ENCODE data around the gene SOD1. TPM values are rescaled to one million over a fixed set of nuclear protein-coding genes. Genes with fewer than 3 reads are reported as not detected.

SOD1 gene
- total RNA-seq, 2 experiments from 2014 or later = 316 to 328 TPM

DNA sequence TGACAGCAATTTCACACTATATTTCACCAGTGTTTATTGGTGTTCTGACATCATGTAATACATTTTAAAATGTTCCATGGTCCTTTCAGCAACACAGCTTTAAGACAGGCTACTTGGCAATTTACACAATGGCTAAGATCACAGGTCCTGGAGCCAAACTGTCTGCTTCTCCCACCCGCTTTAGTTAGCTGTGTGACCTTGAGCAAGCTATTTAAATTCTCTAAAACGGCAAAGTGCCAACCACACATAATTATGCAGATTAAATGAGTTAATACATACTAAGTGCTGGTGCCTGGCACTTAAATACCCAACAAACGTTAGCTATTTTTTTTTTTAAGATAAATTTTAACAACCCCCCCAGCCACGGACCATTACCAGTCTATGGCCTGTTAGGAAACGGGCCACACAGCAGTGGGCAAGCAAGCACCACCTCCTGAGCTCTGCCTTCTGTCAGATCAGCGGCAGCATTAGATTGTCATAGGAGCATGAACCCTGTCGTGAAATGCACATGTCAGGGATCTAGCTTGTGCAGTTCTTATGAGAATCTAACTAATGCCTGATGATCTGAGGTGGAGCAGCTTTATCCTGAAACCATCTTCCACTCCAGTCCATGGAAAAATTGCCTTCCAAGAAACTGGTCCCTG, 26.9 kb downstream of the SOD1 start:
- Mint-ChIP-seq H3K27me3 (no peaks in the 10 kb centered on the region), H3K4me3 (no peak overlapping the region), H3K9me3 (no peaks in the 10 kb centered on the region), H3K27ac (no peak overlapping the region), H3K4me1 (peaks cover 4% of the 10 kb centered on the region), H3K36me3 (peaks cover 42% of the 10 kb centered on the region)
- no peak for DNase-seq

DNA sequence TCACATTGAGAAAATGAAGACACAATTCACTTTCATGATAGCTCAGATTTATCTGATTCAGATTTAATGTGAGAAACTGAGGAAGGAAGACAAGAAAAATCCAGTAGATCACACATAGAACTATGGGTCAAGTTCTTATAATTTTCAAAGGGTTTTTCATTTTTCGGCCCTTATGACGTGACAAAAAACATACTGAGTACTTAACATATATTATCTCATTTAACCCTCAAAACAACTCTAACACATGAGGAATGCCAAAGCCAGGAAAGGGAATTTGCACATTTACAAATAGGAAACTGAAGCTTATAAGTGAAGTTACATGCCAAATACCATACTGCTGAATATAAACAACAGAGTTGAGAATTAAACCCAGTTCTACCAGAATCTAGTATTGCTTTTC, 27.6 kb downstream of the SOD1 start:
- no peak for DNase-seq
- H3K27ac Mint-ChIP-seq = no peak overlapping the region
- peaks cover 4% of the 10 kb centered on the region for H3K4me1 Mint-ChIP-seq
- no peaks in the 10 kb centered on the region for H3K9me3 Mint-ChIP-seq
- H3K4me3 Mint-ChIP-seq = no peak overlapping the region
- peaks cover 38% of the 10 kb centered on the region for H3K36me3 Mint-ChIP-seq
- no peaks in the 10 kb centered on the region for H3K27me3 Mint-ChIP-seq

GRCh38 chr21:31688603-31689368, 29.3 kb downstream of the SOD1 start:
- no peak for DNase-seq
- peaks cover 34% of the 10 kb centered on the region for H3K36me3 Mint-ChIP-seq
- H3K9me3 Mint-ChIP-seq = no peaks in the 10 kb centered on the region
- H3K27me3 Mint-ChIP-seq = no peaks in the 10 kb centered on the region
- no peak overlapping the region for H3K27ac Mint-ChIP-seq
- peaks cover 2% of the 10 kb centered on the region for H3K4me1 Mint-ChIP-seq
- H3K4me3 Mint-ChIP-seq = no peak overlapping the region

GRCh38 chr21:31693222-31693621, 33.7 kb downstream of the SOD1 start:
- Mint-ChIP-seq H3K36me3 (peaks cover 25% of the 10 kb centered on the region), H3K27ac (no peak overlapping the region), H3K27me3 (no peaks in the 10 kb centered on the region)

GRCh38 chr21:31696424-31696823, 36.9 kb downstream of the SOD1 start:
- no peak overlapping the region for H3K4me3 Mint-ChIP-seq

More at GRCh38 chr21:31693222-31693621, 33.7 kb downstream of the SOD1 start:
- H3K4me1 Mint-ChIP-seq = no peaks in the 10 kb centered on the region
- no peaks in the 10 kb centered on the region for H3K9me3 Mint-ChIP-seq
- H3K4me3 Mint-ChIP-seq = no peak overlapping the region
- DNase-seq = no peak

GRCh38 chr21:31698461-31698860, 39.0 kb downstream of the SOD1 start:
- Mint-ChIP-seq H3K27ac (no peak overlapping the region), H3K27me3 (no peaks in the 10 kb centered on the region), H3K4me3 (no peak overlapping the region), H3K36me3 (peaks cover 20% of the 10 kb centered on the region), H3K4me1 (peaks cover 13% of the 10 kb centered on the region), H3K9me3 (no peaks in the 10 kb centered on the region)
- DNase-seq = no peak

More at GRCh38 chr21:31696424-31696823, 36.9 kb downstream of the SOD1 start:
- DNase-seq = no peak
- peak overlapping the region; percentile 62 for H3K27ac Mint-ChIP-seq
- peaks cover 20% of the 10 kb centered on the region for H3K36me3 Mint-ChIP-seq
- no peaks in the 10 kb centered on the region for H3K27me3 Mint-ChIP-seq
- peaks cover 4% of the 10 kb centered on the region for H3K4me1 Mint-ChIP-seq
- H3K9me3 Mint-ChIP-seq = no peaks in the 10 kb centered on the region

- Mint-ChIP-seq H3K9me3 (no peaks in the 10 kb centered on the region), H3K36me3 (peaks cover 17% of the 10 kb centered on the region), H3K27me3 (no peaks in the 10 kb centered on the region), H3K4me3 (no peak overlapping the region), H3K27ac (no peak overlapping the region), H3K4me1 (peaks cover 15% of the 10 kb centered on the region)
- no peak for DNase-seq
Observed at GRCh38 chr21:31700040-31700439, 40.5 kb downstream of the SOD1 start.

GRCh38 chr21:31706562-31706961, 47.1 kb downstream of the SOD1 start:
- H3K27ac Mint-ChIP-seq = no peak overlapping the region

DNA sequence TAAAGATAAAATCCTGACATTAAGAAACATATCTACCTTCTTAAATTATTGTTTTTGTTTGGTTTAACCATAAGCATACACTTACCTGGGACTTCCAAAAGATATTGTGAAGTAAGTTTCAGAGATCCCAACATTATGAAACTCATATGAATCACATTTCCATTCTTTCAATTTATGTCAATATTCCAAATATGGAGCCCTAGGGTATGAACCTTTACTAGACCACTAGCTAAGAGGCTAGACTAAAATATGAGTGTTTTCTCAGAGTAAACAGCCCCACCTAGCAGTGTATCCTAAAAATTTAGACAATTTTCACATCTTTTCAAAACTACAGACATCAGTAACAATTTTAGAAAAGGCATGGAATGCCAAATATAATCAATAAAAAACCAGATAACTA, 48.0 kb downstream of the SOD1 start:
- no peak for DNase-seq

More at GRCh38 chr21:31706562-31706961, 47.1 kb downstream of the SOD1 start:
- Mint-ChIP-seq H3K36me3 (peaks cover 18% of the 10 kb centered on the region), H3K27me3 (no peaks in the 10 kb centered on the region), H3K4me1 (peaks cover 54% of the 10 kb centered on the region), H3K4me3 (no peak overlapping the region), H3K9me3 (no peaks in the 10 kb centered on the region)
- DNase-seq = no peak

DNA sequence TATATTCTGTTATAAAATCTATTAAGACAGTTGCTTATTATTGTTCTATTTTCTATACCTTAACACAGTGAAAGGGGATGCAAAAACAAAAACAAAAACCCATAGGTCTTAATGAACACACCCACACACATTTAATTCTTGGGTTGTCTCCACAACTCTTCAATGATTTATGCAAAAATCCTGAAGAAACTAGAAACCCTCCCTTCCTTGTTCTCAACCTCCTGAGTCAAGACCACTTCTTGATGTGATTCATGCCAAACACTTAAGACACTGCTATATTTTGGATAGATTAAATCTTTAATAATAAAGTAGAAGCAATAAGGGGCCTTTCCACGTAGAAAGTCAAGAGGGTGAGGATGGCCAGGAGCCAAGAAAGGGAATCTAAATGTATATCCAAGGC, 49.0 kb downstream of the SOD1 start:
- Mint-ChIP-seq H3K4me3 (no peak overlapping the region), H3K9me3 (no peaks in the 10 kb centered on the region), H3K27me3 (no peaks in the 10 kb centered on the region), H3K4me1 (peaks cover 59% of the 10 kb centered on the region), H3K27ac (no peak overlapping the region), H3K36me3 (peaks cover 16% of the 10 kb centered on the region)
- no peak for DNase-seq

More for the DNA sequence above, 48.0 kb downstream of the SOD1 start:
- peaks cover 56% of the 10 kb centered on the region for H3K4me1 Mint-ChIP-seq
- H3K27me3 Mint-ChIP-seq = no peaks in the 10 kb centered on the region
- no peak overlapping the region for H3K4me3 Mint-ChIP-seq
- H3K27ac Mint-ChIP-seq = no peak overlapping the region
- H3K36me3 Mint-ChIP-seq = peaks cover 16% of the 10 kb centered on the region
- H3K9me3 Mint-ChIP-seq = no peaks in the 10 kb centered on the region

GRCh38 chr21:31710586-31710985, 51.1 kb downstream of the SOD1 start:
- Mint-ChIP-seq H3K4me1 (peaks cover 74% of the 10 kb centered on the region), H3K36me3 (peaks cover 14% of the 10 kb centered on the region), H3K9me3 (no peaks in the 10 kb centered on the region), H3K27me3 (no peaks in the 10 kb centered on the region), H3K27ac (no peak overlapping the region), H3K4me3 (no peak overlapping the region)
- no peak for DNase-seq

DNA sequence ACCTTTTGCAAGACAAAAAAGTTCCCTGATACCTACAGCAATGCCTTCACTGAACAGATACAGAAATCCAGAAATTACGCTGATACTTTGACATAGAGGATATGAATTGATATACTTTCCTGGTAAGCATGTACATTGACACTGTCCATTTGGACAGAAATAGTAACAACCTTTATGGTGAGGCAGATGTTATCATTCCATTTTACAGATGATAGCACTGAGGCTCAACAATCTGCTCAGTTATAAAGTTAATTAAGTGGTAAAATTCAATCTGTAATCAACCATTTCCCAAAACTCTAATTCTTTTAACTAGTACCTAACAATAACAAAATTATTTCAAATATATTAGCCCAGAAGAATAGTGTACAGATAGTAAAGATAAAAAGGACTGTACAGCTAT, 51.8 kb downstream of the SOD1 start:
- no peak for DNase-seq
- Mint-ChIP-seq H3K36me3 (peaks cover 14% of the 10 kb centered on the region), H3K27ac (no peak overlapping the region), H3K9me3 (no peaks in the 10 kb centered on the region), H3K4me3 (no peak overlapping the region), H3K27me3 (no peaks in the 10 kb centered on the region), H3K4me1 (peaks cover 79% of the 10 kb centered on the region)

DNA sequence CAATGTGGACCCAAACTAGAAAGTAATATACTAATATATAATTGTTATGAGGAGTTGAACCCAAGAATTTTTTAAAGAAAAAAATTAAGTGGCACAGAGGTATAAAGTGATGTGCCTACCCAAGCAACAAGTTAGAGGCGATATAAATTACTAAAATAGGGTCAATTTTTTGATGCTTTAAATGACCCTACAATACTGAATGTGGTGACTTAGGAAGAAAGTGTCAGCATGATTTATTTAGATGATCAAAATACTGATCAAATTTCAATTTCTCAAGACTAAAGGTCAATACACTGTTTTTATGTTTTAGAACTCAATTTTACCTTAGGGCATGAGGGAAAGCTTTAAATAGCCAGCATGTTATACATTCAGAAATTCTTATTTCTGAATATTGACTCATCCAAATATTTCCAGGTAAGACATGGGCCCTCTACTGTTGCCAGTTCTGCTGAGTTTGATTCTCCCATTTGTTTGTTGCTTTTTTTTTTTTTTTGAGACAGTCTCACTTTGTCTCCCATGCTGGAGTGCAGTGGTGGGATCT, 52.3 kb downstream of the SOD1 start:
- H3K4me3 Mint-ChIP-seq = no peak overlapping the region

GRCh38 chr21:31713115-31713514, 53.6 kb downstream of the SOD1 start:
- no peaks in the 10 kb centered on the region for H3K27me3 Mint-ChIP-seq
- no peak for DNase-seq
- H3K4me1 Mint-ChIP-seq = peaks cover 75% of the 10 kb centered on the region
- H3K27ac Mint-ChIP-seq = no peak overlapping the region
- H3K4me3 Mint-ChIP-seq = no peak overlapping the region
- H3K9me3 Mint-ChIP-seq = no peaks in the 10 kb centered on the region
- H3K36me3 Mint-ChIP-seq = peaks cover 5% of the 10 kb centered on the region

More for the DNA sequence above, 52.3 kb downstream of the SOD1 start:
- DNase-seq = no peak
- peaks cover 14% of the 10 kb centered on the region for H3K36me3 Mint-ChIP-seq
- peaks cover 80% of the 10 kb centered on the region for H3K4me1 Mint-ChIP-seq
- no peaks in the 10 kb centered on the region for H3K9me3 Mint-ChIP-seq
- no peaks in the 10 kb centered on the region for H3K27me3 Mint-ChIP-seq
- no peak overlapping the region for H3K27ac Mint-ChIP-seq

- no peaks in the 10 kb centered on the region for H3K27me3 Mint-ChIP-seq
- H3K27ac Mint-ChIP-seq = peak overlapping the region; percentile 32
- DNase-seq = no peak
- no peaks in the 10 kb centered on the region for H3K9me3 Mint-ChIP-seq
- peaks cover 73% of the 10 kb centered on the region for H3K4me1 Mint-ChIP-seq
- H3K36me3 Mint-ChIP-seq = peaks cover 6% of the 10 kb centered on the region
- no peak overlapping the region for H3K4me3 Mint-ChIP-seq
Observed at GRCh38 chr21:31713973-31714740, 54.7 kb downstream of the SOD1 start.

Data from activated naive CD8-positive, alpha-beta T cell treated with anti-CD3 and anti-CD28 coated beads for 36 hours (primary cell).